Prostate gland (tissue), 2 donors: ENCODE data around the gene MFSD12. TPM values are rescaled to one million over a fixed set of nuclear protein-coding genes. Genes with fewer than 3 reads are reported as not detected.

Experiments
- DNase-seq: peaks from one replicate; pipeline ENCODE4 v3.0.0-alpha.2; 2019; ENCODE audit warnings: low spot score
- H3K27ac ChIP-seq, 2 donors: fragments of 200-600 bp; sonication (generic); 2 replicates each; pipeline ENCODE4 v1.5.1; 2017 to 2019
- H3K27me3 ChIP-seq: fragments of 200-600 bp; sonication (generic); replicated peaks from 2 replicates; pipeline ENCODE4 v1.5.1; 2019; ENCODE audit not compliant: insufficient read depth
- H3K36me3 ChIP-seq, 2 donors: fragments of 200-600 bp; sonication (generic); 1 replicate in 1 of 2; 2 replicates in 1 of 2; pipeline versions ENCODE4 v1.5.1 to v1.8.1; 2017 to 2019
- H3K4me1 ChIP-seq: fragments of 200-600 bp; sonication (generic); replicated peaks from 2 replicates; pipeline ENCODE4 v1.5.1; 2019
- H3K4me3 ChIP-seq, 2 donors: fragments of 200-600 bp; sonication (generic); 2 replicates each; pipeline ENCODE4 v1.5.1; 2017 to 2019
- H3K9me3 ChIP-seq: fragments of 200-600 bp; sonication (generic); 2 replicates; pipeline ENCODE4 v1.5.1; 2017
- CTCF ChIP-seq, 4 experiments: fragments of 200-600 bp in 2 of 4; fragments of 450-650 bp in 2 of 4; sonication (generic) in 2 of 4; IDR thresholded peaks; 1 replicate in 3 of 4; 2 replicates in 1 of 4; pipeline ENCODE4 v1.5.1; 2016 to 2019; ENCODE audit warnings: antibody characterized with exemption in 4 of 4, mild to moderate bottlenecking in 2 of 4, moderate library complexity in 2 of 4
- POLR2A ChIP-seq: fragments of 450-650 bp; IDR thresholded peaks from one replicate; pipeline ENCODE4 v1.6.1; 2016; ENCODE audit warnings: antibody characterized with exemption, mild to moderate bottlenecking
- POLR2AphosphoS5 ChIP-seq: sonication (generic); formaldehyde crosslinking; IDR thresholded peaks from one replicate; pipeline ENCODE4 v1.6.1; 2017; ENCODE audit warnings: antibody characterized with exemption
- WGBS: methylation state at CpG from one replicate; pipeline ENCODE4 v1.1.5; 2018; 5-methylcytosine and 5-hydroxymethylcytosine counted together
- intact Hi-C: fragments of 100-400 bp; cut with DNase I; formaldehyde crosslinking; loops from one replicate; pipeline ENCODE4 v1.14.2; 2022
- total RNA-seq, 2 donors: library from RNA; depleted of rRNA; stranded (reverse); fragments of >200 nt; gene quantifications; one replicate each; pipeline ENCODE4 v1.1.0, GENCODE V29; 2016

Gene MFSD12
- total RNA-seq, 2 donors from 2014 or later: 60.5 to 86.1 TPM

GRCh38 chr19:3513229-3514140 is 43.9 kb downstream of the MFSD12 start:
- DNase-seq: no peak
- Histone ChIP-seq H3K27me3 (no peaks in the 10 kb centered on the region), H3K4me1 (peaks cover 5% of the 10 kb centered on the region), H3K27ac (no peak overlapping the region), H3K4me3 (no peak overlapping the region), H3K9me3 (no peaks in the 10 kb centered on the region), H3K36me3 (no peaks in the 10 kb centered on the region)
- TF ChIP-seq POLR2AphosphoS5 (no peak), CTCF (IDR thresholded peaks at IDR 0.05) (no peak), POLR2A (no peak)
- intact Hi-C loops: no loop called here
- WGBS: 78% methylated on average over 22 of the region's 23 CpGs

DNA sequence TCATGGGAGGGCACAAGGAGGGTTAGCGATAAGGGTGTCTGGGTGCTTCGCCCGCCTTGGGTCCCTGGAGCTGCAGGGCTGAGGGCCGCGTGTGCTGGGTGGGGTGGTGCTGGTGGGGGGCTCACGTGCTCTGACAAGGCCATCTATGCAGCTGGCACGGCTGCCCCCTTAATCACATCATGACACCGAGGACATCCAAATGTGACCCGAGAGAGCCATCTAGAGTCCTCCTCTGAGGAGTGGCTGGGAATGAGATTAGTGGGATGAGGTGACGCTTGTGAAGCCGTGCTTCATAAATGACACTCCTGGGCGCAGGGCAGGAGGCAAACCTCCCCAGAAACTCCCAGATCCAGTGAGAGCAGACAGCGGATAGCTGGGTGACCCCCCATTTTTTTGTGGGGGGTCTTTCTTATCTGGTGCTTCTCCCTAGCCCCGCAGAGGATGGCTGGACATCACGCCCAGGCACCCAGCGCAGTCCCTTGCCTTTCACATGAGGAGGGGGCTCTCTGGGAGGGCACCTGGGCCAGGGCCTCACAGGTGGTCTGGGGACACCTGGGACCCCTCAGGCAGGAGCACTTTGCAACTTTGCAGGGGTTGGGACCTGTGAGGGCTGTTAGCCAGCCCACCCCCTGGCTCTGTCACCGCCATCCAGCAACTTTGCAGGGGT is 44.7 kb downstream of the MFSD12 start:
- TF ChIP-seq CTCF (IDR thresholded peaks at IDR 0.05): no peak
- no peak for TF ChIP-seq POLR2A
- TF ChIP-seq POLR2AphosphoS5: no peak
- H3K9me3 ChIP-seq: no peaks in the 10 kb centered on the region

DNA sequence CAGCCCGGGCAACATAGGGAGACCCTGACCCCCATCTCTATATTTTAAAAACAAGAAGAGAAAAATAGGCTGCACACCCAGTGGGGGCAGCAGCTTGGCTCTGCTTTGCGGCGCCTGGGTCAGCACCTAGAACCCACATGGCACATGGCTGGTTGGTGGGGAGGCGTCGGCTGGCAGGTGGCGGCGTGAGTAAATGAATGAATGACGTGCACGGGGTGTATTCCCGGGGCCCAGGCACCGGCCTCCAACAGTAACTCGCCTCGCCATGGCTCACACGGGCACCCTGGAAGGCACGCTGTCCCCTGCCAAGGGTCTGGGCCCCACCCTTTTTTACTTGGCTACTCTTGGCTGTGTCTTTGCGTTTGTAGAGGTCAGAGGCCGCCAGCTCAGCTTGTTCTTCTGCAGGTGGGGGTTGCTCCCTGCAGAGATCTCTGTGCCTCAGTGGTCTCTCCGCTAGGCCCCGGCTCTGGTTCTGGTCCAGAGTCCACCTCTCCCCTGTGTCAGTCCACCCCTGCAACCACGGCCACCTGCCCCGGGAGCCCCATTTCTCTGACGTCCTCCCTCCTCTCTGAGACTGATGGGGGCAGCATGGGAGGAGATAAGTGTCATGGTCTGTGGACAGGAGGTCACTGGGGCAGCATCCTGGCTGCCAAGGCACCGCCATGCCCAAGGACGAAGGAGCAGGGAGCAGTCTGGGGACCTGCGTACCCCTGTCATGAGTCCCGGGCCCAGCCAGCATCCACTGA is 45.7 kb downstream of the MFSD12 start:
- no peak for DNase-seq
- TF ChIP-seq CTCF (IDR thresholded peaks at IDR 0.05) (no peak), POLR2AphosphoS5 (no peak), POLR2A (no peak)
- WGBS: 73% methylated on average over 23 of the region's 26 CpGs
- Histone ChIP-seq H3K36me3 (no peaks in the 10 kb centered on the region), H3K27ac (no peak overlapping the region), H3K27me3 (no peaks in the 10 kb centered on the region), H3K4me3 (no peak overlapping the region), H3K4me1 (peaks cover 2% of the 10 kb centered on the region), H3K9me3 (no peaks in the 10 kb centered on the region)
- intact Hi-C loops: no loop called here

More for the DNA sequence above, 44.7 kb downstream of the MFSD12 start:
- WGBS: 80% methylated on average over 17 of the region's 17 CpGs
- Histone ChIP-seq H3K27ac (no peak overlapping the region), H3K27me3 (no peaks in the 10 kb centered on the region), H3K36me3 (no peaks in the 10 kb centered on the region), H3K4me3 (no peak overlapping the region), H3K4me1 (peaks cover 5% of the 10 kb centered on the region)
- no peak for DNase-seq
- intact Hi-C loops: no loop called here

GRCh38 chr19:3510727-3511126 is 46.7 kb downstream of the MFSD12 start:
- no peaks in the 10 kb centered on the region for H3K9me3 ChIP-seq
- intact Hi-C loops: no loop called here
- H3K4me1 ChIP-seq: no peaks in the 10 kb centered on the region
- TF ChIP-seq POLR2A (no peak), CTCF (IDR thresholded peaks at IDR 0.05) (no peak), POLR2AphosphoS5 (no peak)
- no peaks in the 10 kb centered on the region for H3K27me3 ChIP-seq
- no peak overlapping the region for H3K4me3 ChIP-seq
- H3K36me3 ChIP-seq: no peaks in the 10 kb centered on the region
- WGBS: 84% methylated on average over 21 of the region's 22 CpGs
- no peak overlapping the region for H3K27ac ChIP-seq
- DNase-seq: no peak
